ENCODE data around the gene CA11. TPM values are rescaled to one million over a fixed set of nuclear protein-coding genes. Genes with fewer than 3 reads are reported as not detected.
A peak's percentile ranks its signal among the peaks of the same experiment; 100 is the strongest.

The CA11 gene
- total and polyA plus RNA-seq, 5 donors: 8.6 to 16.6 (median 14.2) TPM

- no peak for ATAC-seq
- Histone ChIP-seq H3K27ac (ENCODE audit: low read length) (no peak overlapping the region), H3K27me3 (ENCODE audit: control insufficient read depth, insufficient read depth) (no peaks in the 10 kb centered on the region), H3K4me3 (ENCODE audit: low read length) (no peak overlapping the region), H3K4me1 (ENCODE audit: control insufficient read depth, insufficient read depth, low read length) (peaks cover 4% of the 10 kb centered on the region), H3K9me3 (ENCODE audit: control insufficient read depth, low read length) (no peaks in the 10 kb centered on the region)
- peak in 2 of 3 donors; percentile 56 to 69 for DNase-seq
- 63% methylated on average over 33 of the region's 33 CpGs for WGBS
- intact Hi-C loops (cut with DNase I): loop anchor here in 2 of 4 donors (10.0 kb wide), 1 partner anchor 195 kb away; the partner anchor contains the start of gene HSD17B14 (in 2 of the 2)
Measured at GRCh38 chr19:48639483-48640375, 6.3 kb downstream of the CA11 start.

- Histone ChIP-seq H3K27me3 (ENCODE audit: control insufficient read depth, insufficient read depth) (no peaks in the 10 kb centered on the region), H3K4me3 (ENCODE audit: low read length) (no peak overlapping the region), H3K9me3 (ENCODE audit: control insufficient read depth, low read length) (no peaks in the 10 kb centered on the region), H3K4me1 (ENCODE audit: control insufficient read depth, insufficient read depth, low read length) (peaks cover 6% of the 10 kb centered on the region), H3K27ac (ENCODE audit: low read length) (peak overlapping the region; percentile 94)
- WGBS: 79% methylated on average over 16 of the region's 16 CpGs
- ATAC-seq (no peak), DNase-seq (peak in 2 of 3 donors; percentile 70 to 76)
- intact Hi-C loops (cut with DNase I): no loop called here
Measured at GRCh38 chr19:48638831-48639381, 7.1 kb downstream of the CA11 start.

- Histone ChIP-seq H3K4me3 (ENCODE audit: low read length) (peak overlapping the region; percentile 42), H3K4me1 (ENCODE audit: control insufficient read depth, insufficient read depth, low read length) (peaks cover 6% of the 10 kb centered on the region), H3K9me3 (ENCODE audit: control insufficient read depth, low read length) (no peaks in the 10 kb centered on the region), H3K27me3 (ENCODE audit: control insufficient read depth, insufficient read depth) (no peaks in the 10 kb centered on the region), H3K27ac (ENCODE audit: low read length) (peak overlapping the region; percentile 94)
- ATAC-seq (peak; percentile 47 to 59), DNase-seq (peak; percentile 85 to 91 (median 91))
- intact Hi-C loops (cut with DNase I): no loop called here
- 8% methylated on average over 29 of the region's 29 CpGs for WGBS
Measured at GRCh38 chr19:48637948-48638830, 7.8 kb downstream of the CA11 start.

GRCh38 chr19:48637449-48637947 lies 8.5 kb downstream of the CA11 start:
- intact Hi-C loops (cut with DNase I): no loop called here
- Histone ChIP-seq H3K27me3 (ENCODE audit: control insufficient read depth, insufficient read depth) (no peaks in the 10 kb centered on the region), H3K4me1 (ENCODE audit: control insufficient read depth, insufficient read depth, low read length) (peaks cover 6% of the 10 kb centered on the region), H3K27ac (ENCODE audit: low read length) (peak overlapping the region; percentile 94), H3K4me3 (ENCODE audit: low read length) (peak overlapping the region; percentile 57), H3K9me3 (ENCODE audit: control insufficient read depth, low read length) (no peaks in the 10 kb centered on the region)
- WGBS: under 1% methylated on average over 38 of the region's 38 CpGs
- peak; percentile 85 to 87 for ATAC-seq
- peak; percentile 99 to 100 (median 100) for DNase-seq

GRCh38 chr19:48636859-48637448 lies 9.0 kb downstream of the CA11 start, which contains the start of gene DBP:
Gene DBP (minus strand): TSS chr19:48637379. CDS start chr19:48636994, 385 bp downstream.
- H3K27me3 ChIP-seq (ENCODE audit: control insufficient read depth, insufficient read depth): no peaks in the 10 kb centered on the region
- no peaks in the 10 kb centered on the region for H3K9me3 ChIP-seq (ENCODE audit: control insufficient read depth, low read length)
- DNase-seq: peak; percentile 58 to 87 (median 85)
- H3K4me3 ChIP-seq (ENCODE audit: low read length): peak within 1 kb of the TSS; percentile 57
- intact Hi-C loops (cut with DNase I): no loop called here
- WGBS: under 1% methylated on average over 40 of the region's 40 CpGs
- H3K4me1 ChIP-seq (ENCODE audit: control insufficient read depth, insufficient read depth, low read length): peaks cover 6% of the 10 kb centered on the region
- peak; percentile 0 to 2 for ATAC-seq
- H3K27ac ChIP-seq (ENCODE audit: low read length): peak within 1 kb of the TSS; percentile 94

GRCh38 chr19:48635966-48636858 lies 9.8 kb downstream of the CA11 start:
- no peaks in the 10 kb centered on the region for H3K9me3 ChIP-seq (ENCODE audit: control insufficient read depth, low read length)
- H3K27ac ChIP-seq (ENCODE audit: low read length): peak overlapping the region; percentile 81
- intact Hi-C loops (cut with DNase I): no loop called here
- peak in 2 of 3 donors; percentile 82 to 87 for DNase-seq
- H3K4me3 ChIP-seq (ENCODE audit: low read length): peak overlapping the region; percentile 57
- H3K27me3 ChIP-seq (ENCODE audit: control insufficient read depth, insufficient read depth): no peaks in the 10 kb centered on the region
- WGBS: 1% methylated on average over 35 of the region's 35 CpGs
- peaks cover 7% of the 10 kb centered on the region for H3K4me1 ChIP-seq (ENCODE audit: control insufficient read depth, insufficient read depth, low read length)
- ATAC-seq: no peak

GRCh38 chr19:48635263-48635965 lies 10.6 kb downstream of the CA11 start:
- peak; percentile 65 to 91 (median 90) for DNase-seq
- no peaks in the 10 kb centered on the region for H3K27me3 ChIP-seq (ENCODE audit: control insufficient read depth, insufficient read depth)
- H3K4me3 ChIP-seq (ENCODE audit: low read length): peak overlapping the region; percentile 57
- 2% methylated on average over 67 of the region's 67 CpGs for WGBS
- peak; percentile 36 to 42 for ATAC-seq
- intact Hi-C loops (cut with DNase I): no loop called here
- peak overlapping the region; percentile 95 for H3K27ac ChIP-seq (ENCODE audit: low read length)
- peaks cover 7% of the 10 kb centered on the region for H3K4me1 ChIP-seq (ENCODE audit: control insufficient read depth, insufficient read depth, low read length)
- H3K9me3 ChIP-seq (ENCODE audit: control insufficient read depth, low read length): no peaks in the 10 kb centered on the region

GRCh38 chr19:48634424-48635262 lies 11.3 kb downstream of the CA11 start:
- intact Hi-C loops (cut with DNase I): no loop called here
- H3K27me3 ChIP-seq (ENCODE audit: control insufficient read depth, insufficient read depth): no peaks in the 10 kb centered on the region
- DNase-seq (peak; percentile 97 to 99 (median 99)), ATAC-seq (peak; percentile 57 to 63)
- H3K4me1 ChIP-seq (ENCODE audit: control insufficient read depth, insufficient read depth, low read length): peaks cover 7% of the 10 kb centered on the region
- H3K27ac ChIP-seq (ENCODE audit: low read length): peak overlapping the region; percentile 95
- H3K9me3 ChIP-seq (ENCODE audit: control insufficient read depth, low read length): no peaks in the 10 kb centered on the region
- H3K4me3 ChIP-seq (ENCODE audit: low read length): peak overlapping the region; percentile 57
- 7% methylated on average over 37 of the region's 37 CpGs for WGBS

GRCh38 chr19:48634036-48634342 lies 12.0 kb downstream of the CA11 start:
- ATAC-seq (no peak), DNase-seq (no peak)
- Histone ChIP-seq H3K4me3 (ENCODE audit: low read length) (peak overlapping the region; percentile 6), H3K27me3 (ENCODE audit: control insufficient read depth, insufficient read depth) (no peaks in the 10 kb centered on the region), H3K9me3 (ENCODE audit: control insufficient read depth, low read length) (no peaks in the 10 kb centered on the region), H3K4me1 (ENCODE audit: control insufficient read depth, insufficient read depth, low read length) (peaks cover 7% of the 10 kb centered on the region), H3K27ac (ENCODE audit: low read length) (peak overlapping the region; percentile 73)
- intact Hi-C loops (cut with DNase I): no loop called here
- WGBS: 44% methylated on average over 7 of the region's 7 CpGs
